ENCODE results near the gene PDGFA. TPM values are rescaled to one million over a fixed set of nuclear protein-coding genes. Genes with fewer than 3 reads are reported as not detected.

PDGFA gene
- total and polyA plus RNA-seq, 7 experiments from 2014 or later, result 0.16 to 2.6 (median 1.1) TPM; not detected in 3

- peak in 1 of 9 donors; percentile 5 for DNase-seq
- CTCF ChIA-PET, result no interaction called here
Measured at GRCh38 chr7:476736-477360, 42.8 kb downstream of the PDGFA start.

GRCh38 chr7:475951-476441 lies 43.6 kb downstream of the PDGFA start:
- Mint-ChIP-seq H3K9me3 (peaks cover 0 to 7% (median 0%) of the 10 kb centered on the region in 11 donors), H3K27ac (no peak overlapping the region), H3K36me3 (peaks cover 0 to 3% (median 0%) of the 10 kb centered on the region in 5 donors), H3K27me3 (no peaks in the 10 kb centered on the region), H3K4me1 (peaks cover 0 to 9% (median 6%) of the 10 kb centered on the region in 7 donors), H3K4me3 (no peak overlapping the region)
- Histone ChIP-seq H3K27me3 (ENCODE audit: control insufficient read depth in 2 of 2, insufficient read depth in 2 of 2, low read length in 2 of 2) (no peaks in the 10 kb centered on the region), H3K9me3 (ENCODE audit: control insufficient read depth in 2 of 3, low read length in 3 of 3) (peaks cover 0 to 8% (median 0%) of the 10 kb centered on the region in 3 experiments), H3K4me1 (ENCODE audit: control insufficient read depth in 2 of 2, insufficient read depth in 2 of 2, low read length in 2 of 2) (peaks cover 0 to 12% of the 10 kb centered on the region in 2 donors), H3K36me3 (ENCODE audit: control insufficient read depth in 2 of 3, insufficient read depth in 3 of 3, low read length in 3 of 3) (no peaks in the 10 kb centered on the region), H3K4me3 (ENCODE audit: low read length) (no peak overlapping the region), H3K27ac (ENCODE audit: low read depth, low read length) (no peak overlapping the region)
- intact Hi-C loops (cut with micrococcal nuclease), result no loop called here
- CTCF ChIA-PET, result no interaction called here
- POLR2A ChIA-PET, result no interaction called here
- DNase-seq (peak in 1 of 9 donors; percentile 4), ATAC-seq (no peak)

More at GRCh38 chr7:476736-477360, 42.8 kb downstream of the PDGFA start:
- Mint-ChIP-seq H3K27me3 (peaks cover 0 to under 1% (median 0%) of the 10 kb centered on the region in 5 donors), H3K27ac (peak overlapping the region in 1 of 9 donors; percentile 19), H3K4me1 (peaks cover 0 to 9% (median 6%) of the 10 kb centered on the region in 7 donors), H3K4me3 (no peak overlapping the region), H3K36me3 (peaks cover 0 to 3% (median 0%) of the 10 kb centered on the region in 5 donors), H3K9me3 (peaks cover 0 to 7% (median 0%) of the 10 kb centered on the region in 11 donors)
- intact Hi-C loops (cut with micrococcal nuclease), result no loop called here
- Histone ChIP-seq H3K27me3 (ENCODE audit: control insufficient read depth in 2 of 2, insufficient read depth in 2 of 2, low read length in 2 of 2) (no peaks in the 10 kb centered on the region), H3K9me3 (ENCODE audit: control insufficient read depth in 2 of 3, low read length in 3 of 3) (peaks cover 0 to 8% (median 0%) of the 10 kb centered on the region in 3 experiments), H3K36me3 (ENCODE audit: control insufficient read depth in 2 of 3, insufficient read depth in 3 of 3, low read length in 3 of 3) (no peaks in the 10 kb centered on the region), H3K27ac (ENCODE audit: low read depth, low read length) (no peak overlapping the region), H3K4me1 (ENCODE audit: control insufficient read depth in 2 of 2, insufficient read depth in 2 of 2, low read length in 2 of 2) (peaks cover 0 to 8% of the 10 kb centered on the region in 2 donors), H3K4me3 (ENCODE audit: low read length) (no peak overlapping the region)
- POLR2A ChIA-PET, result no interaction called here
- no peak for ATAC-seq

DNA sequence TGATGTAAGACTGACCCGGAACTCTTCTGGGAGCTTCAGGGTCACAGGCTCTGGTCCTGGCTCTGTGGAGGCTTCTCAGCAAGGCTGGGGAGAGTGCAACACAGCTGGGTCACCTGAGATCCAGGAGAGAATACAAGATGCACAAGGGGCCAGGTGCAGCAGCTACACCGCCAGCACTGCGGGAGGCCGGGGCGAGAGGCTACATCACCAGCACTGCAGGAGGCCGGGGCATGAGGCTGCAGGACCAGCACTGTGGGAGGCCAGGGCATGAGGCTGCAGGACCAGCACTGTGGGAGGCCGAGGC lies 44.3 kb downstream of the PDGFA start:
- intact Hi-C loops (cut with micrococcal nuclease), result no loop called here
- H3K4me1 ChIP-seq (ENCODE audit: control insufficient read depth in 2 of 2, insufficient read depth in 2 of 2, low read length in 2 of 2), result peaks cover 0 to 12% of the 10 kb centered on the region in 2 donors
- peaks cover 0 to 8% (median 0%) of the 10 kb centered on the region in 3 experiments for H3K9me3 ChIP-seq (ENCODE audit: control insufficient read depth in 2 of 3, low read length in 3 of 3)
- H3K27ac Mint-ChIP-seq, result no peak overlapping the region
- CTCF ChIA-PET, result no interaction called here
- H3K4me3 ChIP-seq (ENCODE audit: low read length), result no peak overlapping the region
- H3K27me3 Mint-ChIP-seq, result no peaks in the 10 kb centered on the region
- no peak overlapping the region for H3K4me3 Mint-ChIP-seq
- peaks cover 0 to 9% (median 6%) of the 10 kb centered on the region in 7 donors for H3K4me1 Mint-ChIP-seq
- H3K9me3 Mint-ChIP-seq, result peaks cover 0 to 7% (median 0%) of the 10 kb centered on the region in 11 donors
- ATAC-seq, result no peak
- no peak overlapping the region for H3K27ac ChIP-seq (ENCODE audit: low read depth, low read length)
- H3K36me3 ChIP-seq (ENCODE audit: control insufficient read depth in 2 of 3, insufficient read depth in 3 of 3, low read length in 3 of 3), result no peaks in the 10 kb centered on the region
- no peak for DNase-seq
- POLR2A ChIA-PET, result no interaction called here
- peaks cover 0 to 3% (median 0%) of the 10 kb centered on the region in 5 donors for H3K36me3 Mint-ChIP-seq
- no peaks in the 10 kb centered on the region for H3K27me3 ChIP-seq (ENCODE audit: control insufficient read depth in 2 of 2, insufficient read depth in 2 of 2, low read length in 2 of 2)

DNA sequence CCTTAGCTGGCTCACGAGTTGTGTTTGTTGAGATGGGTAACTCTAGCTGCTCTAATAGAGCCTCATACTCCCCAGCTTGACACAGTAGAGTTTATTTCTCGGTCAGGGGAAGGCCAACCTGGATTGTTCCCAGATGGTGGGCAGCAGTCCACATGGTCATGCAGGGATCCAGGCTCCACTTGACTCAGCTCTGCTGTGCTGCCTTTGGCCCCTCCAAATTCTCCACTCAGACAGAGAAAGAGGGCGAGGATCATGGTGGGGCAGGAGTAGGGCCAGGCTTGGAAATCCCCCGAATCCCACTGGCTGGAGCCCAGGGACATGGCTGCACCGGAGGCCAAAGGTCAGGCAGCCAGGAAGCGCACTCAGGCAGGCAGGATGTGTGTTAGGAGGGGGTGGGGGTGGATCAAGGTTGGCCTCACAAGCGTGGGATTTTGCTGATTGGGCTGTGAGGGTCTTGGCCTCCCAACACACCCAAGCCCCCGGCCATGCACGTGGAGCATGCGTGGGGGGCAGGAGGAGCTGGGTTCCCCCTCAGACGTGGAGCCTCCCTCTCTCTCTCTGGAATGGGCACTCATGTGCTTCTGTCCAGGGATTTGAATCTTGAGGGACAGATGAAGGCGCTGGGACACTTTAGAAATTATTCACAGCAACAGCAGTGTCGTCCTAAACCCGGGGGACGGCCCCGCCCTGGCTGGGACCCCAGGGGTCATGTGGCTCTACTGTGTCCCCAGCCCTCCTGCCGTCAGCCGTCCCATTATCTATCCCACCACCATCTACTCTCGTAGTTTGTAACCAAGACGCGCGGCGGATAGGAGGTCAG lies 44.8 kb downstream of the PDGFA start:
- Mint-ChIP-seq H3K36me3 (peaks cover 0 to 3% (median 0%) of the 10 kb centered on the region in 5 donors), H3K4me3 (no peak overlapping the region), H3K27ac (no peak overlapping the region), H3K9me3 (peaks cover 0 to 7% (median 0%) of the 10 kb centered on the region in 11 donors), H3K27me3 (no peaks in the 10 kb centered on the region), H3K4me1 (peaks cover 0 to 9% (median 6%) of the 10 kb centered on the region in 7 donors)
- intact Hi-C loops (cut with micrococcal nuclease), result no loop called here
- H3K4me1 ChIP-seq (ENCODE audit: control insufficient read depth in 2 of 2, insufficient read depth in 2 of 2, low read length in 2 of 2), result peaks cover 0 to 12% of the 10 kb centered on the region in 2 donors
- ChIA-PET POLR2A (no interaction called here), CTCF (no interaction called here)
- no peak for ATAC-seq
- peaks cover 0 to 8% (median 0%) of the 10 kb centered on the region in 3 experiments for H3K9me3 ChIP-seq (ENCODE audit: control insufficient read depth in 2 of 3, low read length in 3 of 3)
- no peak overlapping the region for H3K27ac ChIP-seq (ENCODE audit: low read depth, low read length)
- H3K4me3 ChIP-seq (ENCODE audit: low read length), result no peak overlapping the region
- DNase-seq, result peak in 1 of 9 donors; percentile 4
- H3K36me3 ChIP-seq (ENCODE audit: control insufficient read depth in 2 of 3, insufficient read depth in 3 of 3, low read length in 3 of 3), result no peaks in the 10 kb centered on the region
- no peaks in the 10 kb centered on the region for H3K27me3 ChIP-seq (ENCODE audit: control insufficient read depth in 2 of 2, insufficient read depth in 2 of 2, low read length in 2 of 2)

DNA sequence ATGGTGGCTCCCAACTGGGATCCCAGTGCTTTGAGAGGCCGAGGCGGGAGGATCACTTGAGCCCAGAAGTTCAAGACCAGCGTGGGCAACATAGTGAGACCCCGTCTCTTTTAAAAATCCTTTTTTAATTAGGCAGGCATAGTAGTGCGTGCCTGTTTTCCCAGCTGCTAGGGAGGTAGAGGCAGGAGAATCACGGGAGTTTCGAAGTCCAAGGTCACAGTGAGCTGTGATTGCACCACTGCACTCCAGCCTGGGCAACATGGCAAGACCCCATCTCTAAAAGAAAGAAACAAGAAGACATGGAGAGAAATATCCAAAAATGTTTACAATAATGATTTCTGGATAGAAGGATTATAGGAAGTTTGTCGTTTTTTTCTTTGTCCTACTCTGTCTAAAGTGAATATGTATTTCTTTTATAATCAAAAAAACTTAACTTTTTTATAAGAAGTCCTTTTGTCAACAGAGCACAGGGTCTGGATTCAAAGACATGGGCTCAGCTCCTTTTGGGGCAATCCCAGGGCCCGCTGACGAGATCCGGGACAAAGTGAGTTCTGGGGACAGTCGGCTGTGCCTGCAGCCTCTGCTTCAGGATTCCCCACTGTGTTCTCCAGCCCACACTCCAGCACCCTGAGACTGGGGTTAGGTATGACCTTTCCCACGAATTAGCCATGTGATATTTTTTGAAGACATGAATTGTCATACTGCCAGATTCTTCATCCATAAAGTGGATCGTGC lies 45.6 kb downstream of the PDGFA start:
- Mint-ChIP-seq H3K27ac (peak overlapping the region in 1 of 9 donors; percentile 52), H3K36me3 (peaks cover 0 to 3% (median 0%) of the 10 kb centered on the region in 5 donors), H3K4me3 (no peak overlapping the region), H3K27me3 (no peaks in the 10 kb centered on the region), H3K4me1 (peaks cover 0 to 11% (median 7%) of the 10 kb centered on the region in 7 donors), H3K9me3 (peaks cover 0 to 7% (median 0%) of the 10 kb centered on the region in 11 donors)
- no peaks in the 10 kb centered on the region for H3K27me3 ChIP-seq (ENCODE audit: control insufficient read depth in 2 of 2, insufficient read depth in 2 of 2, low read length in 2 of 2)
- H3K4me3 ChIP-seq (ENCODE audit: low read length), result no peak overlapping the region
- intact Hi-C loops (cut with micrococcal nuclease), result no loop called here
- H3K4me1 ChIP-seq (ENCODE audit: control insufficient read depth in 2 of 2, insufficient read depth in 2 of 2, low read length in 2 of 2), result peaks cover 0 to 12% of the 10 kb centered on the region in 2 donors
- ChIA-PET CTCF (no interaction called here), POLR2A (no interaction called here)
- DNase-seq (peak in 1 of 9 donors; percentile 3), ATAC-seq (no peak)
- no peaks in the 10 kb centered on the region for H3K36me3 ChIP-seq (ENCODE audit: control insufficient read depth in 2 of 3, insufficient read depth in 3 of 3, low read length in 3 of 3)
- H3K9me3 ChIP-seq (ENCODE audit: control insufficient read depth in 2 of 3, low read length in 3 of 3), result peaks cover 0 to 8% (median 0%) of the 10 kb centered on the region in 3 experiments
- no peak overlapping the region for H3K27ac ChIP-seq (ENCODE audit: low read depth, low read length)

GRCh38 chr7:473211-473734 lies 46.4 kb downstream of the PDGFA start:
- no peak overlapping the region for H3K27ac ChIP-seq (ENCODE audit: low read depth, low read length)
- no peak overlapping the region for H3K27ac Mint-ChIP-seq
- peaks cover 0 to 3% (median 0%) of the 10 kb centered on the region in 5 donors for H3K36me3 Mint-ChIP-seq
- H3K9me3 Mint-ChIP-seq, result peaks cover 0 to 8% (median 2%) of the 10 kb centered on the region in 11 donors
- H3K4me1 Mint-ChIP-seq, result peaks cover 0 to 19% (median 11%) of the 10 kb centered on the region in 7 donors
- no peak overlapping the region for H3K4me3 ChIP-seq (ENCODE audit: low read length)
- H3K27me3 Mint-ChIP-seq, result no peaks in the 10 kb centered on the region
- ChIA-PET POLR2A (no interaction called here), CTCF (no interaction called here)
- peak in 2 of 9 donors; percentile 4 to 5 for DNase-seq
- no peaks in the 10 kb centered on the region for H3K27me3 ChIP-seq (ENCODE audit: control insufficient read depth in 2 of 2, insufficient read depth in 2 of 2, low read length in 2 of 2)
- H3K9me3 ChIP-seq (ENCODE audit: control insufficient read depth in 2 of 3, low read length in 3 of 3), result peaks cover 0 to 8% (median 0%) of the 10 kb centered on the region in 3 experiments
- H3K4me1 ChIP-seq (ENCODE audit: control insufficient read depth in 2 of 2, insufficient read depth in 2 of 2, low read length in 2 of 2), result peaks cover 0 to 12% of the 10 kb centered on the region in 2 donors
- no peak overlapping the region for H3K4me3 Mint-ChIP-seq
- no peak for ATAC-seq
- no peaks in the 10 kb centered on the region for H3K36me3 ChIP-seq (ENCODE audit: control insufficient read depth in 2 of 3, insufficient read depth in 3 of 3, low read length in 3 of 3)
- intact Hi-C loops (cut with micrococcal nuclease), result no loop called here
